HPDE6-E6E7 (cell line): Measurements from ENCODE around the gene C19orf12.
A peak's percentile ranks its signal among the peaks of the same experiment; 100 is the strongest.

ENCODE experiments used
- DNase-seq: peaks from one replicate; pipeline ENCODE4 v3.0.0; 2011; ENCODE audit warnings: missing footprints; ENCODE audit errors: extremely low spot score

C19orf12 gene

DNA sequence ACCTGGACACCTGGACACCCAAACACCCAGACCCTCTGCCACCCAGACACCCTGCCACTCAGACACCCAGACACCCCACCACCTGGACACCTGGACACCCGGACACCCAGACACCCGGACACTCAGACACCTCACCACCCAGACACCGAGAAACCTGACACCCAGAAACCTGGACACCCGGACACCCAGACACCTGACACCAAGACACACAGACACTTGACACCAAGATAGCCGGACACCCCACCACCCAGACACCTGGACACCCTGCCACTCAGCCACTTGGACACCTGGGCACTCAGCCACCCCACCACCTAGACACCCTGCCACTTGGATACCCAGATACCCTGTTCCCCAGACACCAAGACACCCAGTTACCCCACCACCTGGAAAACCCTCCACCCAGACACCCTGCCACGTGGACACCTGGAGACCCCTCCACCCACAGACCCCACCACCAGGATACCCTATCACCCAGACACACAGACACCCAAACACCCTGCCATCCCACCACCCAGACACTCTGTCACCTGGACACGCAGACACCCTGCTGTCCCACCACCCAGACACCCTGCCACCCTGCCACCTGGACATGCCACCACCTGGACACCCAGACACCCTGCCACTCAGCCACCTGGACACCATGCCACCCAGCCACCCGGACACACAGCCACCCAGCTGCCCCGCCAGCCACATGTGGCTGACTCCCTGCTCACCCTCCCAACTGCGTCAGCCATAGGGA lies 17.4 kb downstream of the C19orf12 start:
- DNase-seq = no peak

DNA sequence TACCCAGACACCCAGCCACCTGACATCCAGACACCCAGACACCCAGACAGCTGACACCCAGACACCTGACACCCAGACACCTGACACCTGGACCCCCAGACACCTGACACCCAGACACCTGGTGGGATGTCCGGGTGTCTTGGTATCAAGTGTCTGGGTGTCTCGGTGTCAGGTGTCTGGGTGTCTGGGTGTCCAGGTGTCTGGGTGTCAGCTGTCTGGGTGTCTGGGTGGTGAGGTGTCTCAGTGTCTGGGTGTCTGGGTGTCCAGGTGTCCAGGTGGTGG lies 18.6 kb downstream of the C19orf12 start:
- DNase-seq = no peak

DNA sequence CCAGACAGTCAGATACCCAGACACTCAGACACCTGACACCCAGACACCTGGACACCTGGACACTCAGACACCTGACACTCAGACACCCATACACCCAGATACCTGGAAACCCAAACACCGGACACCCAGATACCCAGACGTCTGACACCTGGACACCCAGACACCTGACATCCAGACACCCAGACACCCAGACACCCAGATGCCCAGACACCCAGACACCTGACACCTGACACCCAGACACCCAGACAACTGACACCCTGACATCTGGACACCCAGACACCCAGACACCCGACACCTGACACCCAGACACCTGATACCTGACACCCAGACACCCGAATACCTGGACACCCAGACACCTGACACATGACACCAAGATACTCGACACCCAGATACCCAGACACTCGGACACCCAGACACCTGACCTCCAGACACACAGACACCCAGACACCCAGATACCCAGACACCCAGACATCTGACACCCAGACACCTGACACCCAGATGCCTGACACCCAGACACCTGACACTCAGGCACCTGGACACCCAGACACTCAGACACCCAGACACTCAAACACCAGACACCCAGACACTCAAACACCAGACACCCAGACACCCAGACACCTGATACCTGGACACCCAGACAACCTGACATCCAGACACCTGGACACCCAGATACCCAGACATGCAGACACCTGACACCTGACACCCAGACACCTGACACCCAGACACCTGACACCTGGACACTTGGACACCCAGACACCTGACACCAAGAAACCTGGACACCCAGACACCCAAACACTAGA lies 19.1 kb downstream of the C19orf12 start:
- no peak for DNase-seq

DNA sequence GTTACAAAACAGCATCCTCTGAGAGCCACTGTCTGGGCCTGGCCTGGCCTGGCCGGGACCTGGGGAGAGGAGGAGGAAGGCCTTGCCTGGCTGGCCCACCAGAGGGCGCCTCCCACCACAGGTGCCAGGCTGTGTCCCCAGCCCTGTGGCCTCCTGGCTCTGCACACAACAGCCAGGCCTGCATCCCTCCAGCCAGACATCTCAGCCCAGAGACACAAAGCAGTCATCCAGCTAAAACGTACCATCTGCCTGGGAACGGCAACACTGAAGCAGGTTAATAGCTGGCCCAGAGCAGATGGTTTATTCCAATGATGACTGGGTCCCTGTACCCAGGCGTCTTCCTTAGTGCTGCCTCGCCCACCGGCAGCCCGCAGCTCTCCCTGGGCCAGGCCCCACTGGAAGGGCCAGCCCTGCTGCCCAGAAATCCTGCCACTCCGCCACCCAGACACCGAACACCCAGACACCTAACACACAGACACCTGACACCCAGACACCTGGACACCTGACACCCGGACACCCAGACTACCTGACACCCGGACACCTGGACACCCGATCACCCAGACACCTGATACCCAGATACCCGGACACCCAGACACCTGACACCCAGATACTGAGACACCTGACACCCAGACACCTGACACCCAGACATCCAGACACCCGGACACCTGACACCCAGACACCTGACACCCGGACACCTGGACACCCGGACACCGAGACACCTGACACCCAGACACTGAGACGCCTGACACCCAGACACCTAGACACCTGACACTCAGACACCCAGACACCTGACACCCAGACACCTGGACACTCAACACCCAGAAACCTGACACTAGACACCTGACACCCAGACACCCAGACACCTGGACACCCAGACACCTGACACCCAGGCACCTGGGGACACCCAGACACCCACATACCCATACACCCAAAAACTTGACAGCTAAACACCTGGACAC lies 20.1 kb downstream of the C19orf12 start:
- no peak for DNase-seq

DNA sequence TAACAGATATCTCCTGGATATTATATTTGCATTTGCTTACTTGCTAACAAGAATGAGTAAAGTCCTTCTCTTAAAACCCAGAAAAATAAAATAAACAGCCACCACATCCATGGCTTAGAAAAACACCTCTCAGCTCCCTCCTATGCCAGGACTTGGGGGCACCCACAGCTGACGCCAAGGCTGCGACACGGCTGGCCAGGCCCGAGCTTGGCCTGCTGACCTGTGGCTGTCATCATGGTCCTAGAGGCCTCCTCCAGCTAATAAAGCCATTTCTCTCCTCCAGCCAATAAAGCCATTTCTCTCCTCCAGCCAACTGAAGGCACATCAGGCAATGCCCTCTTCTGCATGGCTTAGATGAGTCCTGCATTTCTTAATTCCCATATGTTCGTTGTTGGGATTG lies 20.9 kb downstream of the C19orf12 start:
- DNase-seq = no peak

DNA sequence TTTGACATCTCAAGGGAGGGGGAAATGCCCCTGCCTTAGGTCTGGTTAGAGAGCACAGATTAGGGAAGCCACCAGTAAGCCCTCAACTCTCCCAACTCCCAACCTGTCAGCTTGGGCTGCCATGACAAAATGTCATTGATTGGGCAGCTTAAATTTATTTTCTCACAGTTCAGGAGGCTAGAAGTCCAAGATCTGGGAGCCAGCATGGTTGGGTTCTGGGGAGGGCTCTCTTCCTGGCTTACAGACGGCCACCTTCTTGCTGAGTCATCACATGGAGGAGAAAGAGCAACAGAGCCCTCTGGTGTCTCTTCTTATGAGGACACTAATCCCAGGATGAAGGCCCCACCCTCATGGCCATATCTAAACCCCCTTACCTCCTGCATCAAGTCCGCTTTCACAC lies 24.2 kb downstream of the C19orf12 start:
- DNase-seq = peak; percentile 49

DNA sequence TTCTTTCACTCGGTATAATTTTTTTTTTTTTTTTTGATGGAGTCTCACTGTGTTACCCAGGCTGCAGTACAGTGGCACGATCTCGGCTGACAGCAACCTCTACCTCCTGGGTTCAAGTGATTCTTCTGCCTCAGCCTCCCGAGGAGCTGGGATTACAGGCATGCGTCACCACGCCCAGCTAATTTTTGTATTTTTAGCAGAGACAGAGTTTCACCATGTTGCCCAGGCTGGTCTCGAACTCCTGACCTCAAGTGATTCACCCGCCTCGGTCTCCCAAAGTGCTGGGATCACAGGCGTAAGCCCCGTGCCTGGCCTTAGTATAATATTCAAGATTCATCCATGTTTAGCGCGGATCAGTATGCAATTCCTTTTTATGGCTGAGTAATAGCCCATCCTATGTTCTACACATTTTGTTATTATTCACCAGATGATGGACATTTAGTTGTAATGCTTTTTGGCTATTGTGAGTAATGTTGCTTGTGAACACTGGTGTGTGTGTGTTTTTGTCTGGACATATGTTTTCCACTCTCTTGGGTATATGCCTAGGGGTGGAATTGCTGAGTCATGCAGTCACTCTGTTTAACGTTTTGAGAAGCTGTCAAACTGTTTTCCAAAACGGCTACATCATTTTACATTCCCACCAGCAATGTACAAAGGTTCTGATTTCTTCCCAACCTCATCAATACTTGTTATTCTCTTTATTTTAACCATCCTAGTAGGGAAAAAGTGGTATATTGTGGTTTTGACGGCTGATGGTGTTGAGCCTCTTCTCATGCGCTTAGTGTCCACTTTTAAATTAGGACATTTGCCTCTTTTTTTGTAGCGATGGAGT lies 26.9 kb downstream of the C19orf12 start:
- no peak for DNase-seq

DNA sequence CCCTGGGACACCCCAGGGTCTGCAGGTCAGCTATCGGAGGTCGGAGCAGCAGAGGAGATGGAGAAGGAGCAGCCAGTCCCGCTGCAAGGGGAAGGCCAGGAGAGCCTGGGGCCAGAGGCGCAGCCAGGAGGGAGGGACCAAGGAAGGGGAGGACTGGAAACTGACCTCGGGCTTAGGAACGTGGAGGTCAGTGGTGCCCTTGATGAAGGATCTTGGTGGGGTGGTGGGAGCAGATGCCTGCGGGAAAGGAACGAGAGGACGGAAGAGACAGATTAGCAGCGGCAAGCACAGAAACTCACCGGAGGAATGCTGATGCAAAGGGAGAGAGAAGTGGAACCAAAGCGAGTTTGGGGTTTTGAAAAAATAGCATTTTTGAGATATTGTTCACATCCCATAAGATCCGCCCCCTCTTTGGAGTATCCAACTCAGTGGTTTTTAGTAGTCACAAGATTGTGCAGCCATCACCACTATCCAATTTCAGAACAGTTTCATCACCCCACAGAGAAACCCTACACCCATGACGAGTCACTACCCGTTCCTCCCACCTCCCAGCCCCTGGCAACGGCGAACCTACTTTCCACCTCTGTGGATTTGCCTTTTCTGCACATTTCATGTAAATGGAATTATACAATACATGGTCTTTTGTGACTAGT lies 27.7 kb downstream of the C19orf12 start:
- DNase-seq = no peak

DNA sequence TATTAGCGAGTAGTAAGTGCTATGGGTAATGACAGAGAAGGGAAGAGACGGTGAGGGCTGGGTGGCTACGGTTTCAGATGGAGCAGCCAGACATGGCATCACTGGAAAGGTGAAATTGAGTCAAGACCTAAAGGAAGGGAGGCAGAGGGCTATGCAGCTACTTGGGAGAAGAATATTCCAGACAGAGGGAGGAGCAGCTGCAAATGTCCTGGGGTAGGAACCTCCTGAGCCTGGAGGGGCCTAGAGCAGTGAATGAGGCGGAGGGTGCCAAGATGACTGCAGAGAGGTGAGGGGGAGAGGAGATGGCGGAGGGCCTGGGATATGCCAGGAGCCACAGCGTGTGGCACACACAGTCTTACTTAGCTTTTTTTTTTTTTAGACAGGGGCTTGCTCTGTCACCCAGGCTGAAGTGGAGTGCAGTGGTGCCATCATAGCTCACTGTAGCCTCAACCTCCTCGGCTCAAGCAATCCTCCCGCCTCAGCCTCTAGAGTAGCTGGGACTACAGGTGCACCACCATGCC lies 28.7 kb downstream of the C19orf12 start:
- no peak for DNase-seq

DNA sequence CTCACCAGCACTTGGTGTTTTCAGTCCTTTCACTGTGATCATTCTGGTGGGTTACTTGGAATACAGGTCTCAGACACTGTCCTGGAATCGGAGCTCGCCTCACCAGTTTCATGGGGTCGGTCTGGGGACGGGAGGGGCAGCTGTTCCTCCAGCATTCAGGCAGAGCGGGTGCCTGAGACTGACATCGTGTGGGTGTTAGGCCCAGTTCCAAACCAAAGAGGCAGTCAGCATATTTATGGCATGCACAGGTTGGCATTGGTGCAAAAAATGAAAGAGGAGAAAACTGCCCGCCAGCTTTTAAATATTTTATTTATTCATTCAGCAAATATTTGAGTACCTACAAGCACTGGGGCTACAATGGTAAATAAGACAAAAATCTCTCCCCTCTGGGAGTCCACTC lies 29.7 kb downstream of the C19orf12 start:
- no peak for DNase-seq

DNA sequence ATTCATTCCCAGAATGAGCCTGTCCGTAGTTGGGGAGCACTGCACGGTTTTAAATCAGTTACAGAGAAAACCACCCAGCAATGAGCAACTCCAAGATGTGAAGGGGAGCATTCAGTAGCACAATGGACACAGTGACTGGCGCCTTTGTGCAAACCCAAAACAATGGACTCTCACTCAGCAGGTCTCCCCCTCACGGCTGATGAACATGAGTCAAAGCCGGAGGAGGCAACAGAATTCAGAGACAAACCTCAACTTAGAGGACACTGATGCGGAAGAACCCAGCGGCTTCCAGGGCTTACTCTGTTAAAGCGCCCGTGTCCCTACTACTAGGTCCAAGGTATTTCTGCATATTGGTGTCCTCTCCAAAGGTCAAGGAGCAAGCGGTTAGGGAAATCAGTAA lies 32.1 kb downstream of the C19orf12 start:
- DNase-seq = no peak

DNA sequence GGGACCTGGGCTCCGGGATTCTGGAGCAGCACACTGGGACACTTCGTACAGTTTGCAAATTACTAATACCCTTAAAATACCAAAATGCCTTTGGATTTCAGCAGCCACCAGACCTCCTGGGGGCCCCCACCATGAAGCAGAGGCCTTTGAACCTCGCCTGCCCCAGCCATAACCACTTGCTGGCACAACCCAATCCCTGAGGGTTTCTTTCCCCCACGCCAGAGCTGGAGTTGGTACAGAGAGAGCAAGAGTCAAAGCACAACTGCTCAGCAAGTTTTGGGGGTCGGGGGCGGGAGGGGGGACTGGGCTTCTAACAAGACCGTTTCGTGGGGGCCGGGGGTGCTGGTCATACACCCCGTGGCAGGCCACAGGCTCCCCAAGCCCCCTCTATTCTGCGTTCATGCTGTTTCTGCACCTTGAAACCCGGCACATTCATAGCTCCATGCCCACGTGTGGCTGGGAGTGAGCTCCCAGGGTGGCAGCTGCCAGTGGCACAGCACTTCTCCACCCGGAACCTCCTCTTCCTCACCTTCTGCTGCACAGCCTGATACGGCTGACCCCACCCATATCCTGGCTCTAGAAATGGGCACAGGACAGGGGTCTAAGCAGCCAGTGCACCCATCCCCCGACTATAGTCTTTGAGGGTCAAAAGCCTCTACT lies 32.7 kb downstream of the C19orf12 start:
- DNase-seq = no peak

DNA sequence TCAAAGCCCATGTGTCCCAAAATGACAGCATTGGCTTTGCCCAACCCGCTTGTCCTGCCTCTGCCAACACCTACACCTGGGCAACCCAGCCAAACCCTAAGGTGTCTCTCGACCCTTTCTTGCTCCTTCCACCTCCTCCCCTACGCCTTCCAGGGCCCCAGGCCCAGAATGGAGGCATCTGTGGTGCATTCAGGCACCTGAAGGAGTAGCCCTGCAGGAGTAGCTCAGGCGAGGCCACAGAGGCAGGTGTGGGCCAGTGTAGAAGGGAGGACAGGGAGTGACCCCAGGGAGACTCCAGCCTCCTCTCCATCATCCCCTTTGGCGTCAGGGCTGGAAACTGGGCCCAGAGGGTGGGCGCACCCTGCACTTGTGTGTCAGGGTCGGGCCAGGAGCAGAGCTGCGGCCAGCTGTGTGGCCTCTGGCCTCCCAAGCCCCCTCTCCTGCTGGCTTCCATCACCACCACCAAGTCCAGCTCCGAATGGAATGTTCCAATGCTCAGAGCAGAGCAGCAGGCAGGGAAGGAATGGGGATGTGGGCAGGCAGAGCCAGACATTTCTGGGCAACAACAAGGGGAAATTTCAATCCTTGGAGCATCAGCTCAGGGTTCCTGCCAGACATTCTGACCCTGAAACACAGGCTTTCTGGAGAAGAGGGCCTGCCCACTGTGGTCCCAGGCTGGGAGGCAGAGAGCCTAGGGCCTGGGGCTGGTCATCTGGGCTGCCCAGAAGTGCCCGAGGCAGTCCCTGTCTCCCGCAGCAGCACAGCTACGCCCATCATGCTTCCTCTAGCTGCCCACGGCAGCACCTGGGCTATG lies 33.4 kb downstream of the C19orf12 start:
- no peak for DNase-seq

DNA sequence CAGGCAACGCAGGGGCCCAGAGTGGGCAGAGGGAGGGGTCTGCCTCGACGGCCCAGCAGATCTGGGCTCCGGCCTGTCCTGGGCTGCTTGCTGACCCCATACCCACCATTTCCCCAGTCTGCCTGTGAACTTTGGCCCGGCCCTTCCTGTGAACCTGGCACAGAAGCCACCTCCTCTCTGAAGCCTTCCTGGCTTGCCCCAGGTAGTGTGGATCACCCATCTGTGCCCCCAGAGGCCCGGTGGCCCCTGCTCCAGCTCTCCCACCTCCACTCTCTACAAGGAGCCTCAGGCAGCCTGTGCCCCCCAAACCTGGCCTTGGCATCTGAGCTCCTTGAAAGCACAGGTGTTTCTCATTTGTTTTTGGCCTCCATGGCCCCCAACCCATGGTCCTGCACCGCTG lies 34.1 kb downstream of the C19orf12 start:
- no peak for DNase-seq

DNA sequence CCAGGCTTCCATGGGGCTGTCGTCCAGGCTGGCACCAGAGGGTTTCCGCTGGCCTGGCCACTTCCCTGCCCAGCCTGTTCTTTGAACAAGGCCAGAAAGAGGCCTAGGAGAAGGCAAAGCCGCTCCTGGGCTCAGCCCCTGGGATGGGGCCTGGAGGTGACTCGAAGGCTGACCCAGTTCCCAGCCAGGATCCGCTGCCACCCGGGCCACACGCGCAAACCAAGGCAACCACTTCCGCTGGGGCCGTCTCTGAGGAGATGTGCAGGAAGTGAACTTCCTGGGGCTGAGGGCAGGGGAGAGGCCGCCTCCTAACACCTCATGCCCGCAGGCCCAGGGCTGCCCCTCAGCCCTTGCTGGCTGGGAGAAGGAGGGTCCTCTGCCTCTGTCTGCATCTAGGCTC lies 34.6 kb downstream of the C19orf12 start:
- no peak for DNase-seq

DNA sequence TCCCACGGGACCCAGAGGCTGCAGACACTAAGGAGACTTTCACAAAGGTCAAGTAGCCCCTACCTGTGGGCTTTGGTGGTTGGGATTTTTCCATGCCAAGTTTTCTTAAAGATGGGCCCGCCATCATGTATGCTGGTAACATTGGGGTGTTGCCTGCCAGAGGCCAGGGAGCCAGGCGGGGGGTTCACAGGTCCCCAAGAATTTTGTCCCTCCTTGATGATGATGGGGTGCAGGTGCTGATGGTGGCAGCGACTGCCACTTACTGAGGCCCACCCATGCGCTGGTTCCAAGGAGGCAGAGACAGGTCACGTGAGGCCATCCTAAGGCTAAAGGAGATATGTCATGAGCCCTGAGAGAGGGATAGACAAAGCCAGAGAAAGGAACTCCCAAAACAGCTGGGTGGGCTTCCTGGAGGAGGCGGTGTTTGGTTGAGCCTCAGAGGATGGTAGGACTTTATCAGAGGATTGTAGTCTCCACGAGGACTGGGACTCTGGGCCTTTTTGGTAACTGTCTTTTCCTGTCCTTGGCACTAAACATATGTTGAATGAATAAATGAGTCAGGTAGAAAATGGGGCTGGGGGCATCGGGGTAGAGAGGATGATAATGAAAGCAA lies 35.4 kb downstream of the C19orf12 start:
- DNase-seq = no peak

DNA sequence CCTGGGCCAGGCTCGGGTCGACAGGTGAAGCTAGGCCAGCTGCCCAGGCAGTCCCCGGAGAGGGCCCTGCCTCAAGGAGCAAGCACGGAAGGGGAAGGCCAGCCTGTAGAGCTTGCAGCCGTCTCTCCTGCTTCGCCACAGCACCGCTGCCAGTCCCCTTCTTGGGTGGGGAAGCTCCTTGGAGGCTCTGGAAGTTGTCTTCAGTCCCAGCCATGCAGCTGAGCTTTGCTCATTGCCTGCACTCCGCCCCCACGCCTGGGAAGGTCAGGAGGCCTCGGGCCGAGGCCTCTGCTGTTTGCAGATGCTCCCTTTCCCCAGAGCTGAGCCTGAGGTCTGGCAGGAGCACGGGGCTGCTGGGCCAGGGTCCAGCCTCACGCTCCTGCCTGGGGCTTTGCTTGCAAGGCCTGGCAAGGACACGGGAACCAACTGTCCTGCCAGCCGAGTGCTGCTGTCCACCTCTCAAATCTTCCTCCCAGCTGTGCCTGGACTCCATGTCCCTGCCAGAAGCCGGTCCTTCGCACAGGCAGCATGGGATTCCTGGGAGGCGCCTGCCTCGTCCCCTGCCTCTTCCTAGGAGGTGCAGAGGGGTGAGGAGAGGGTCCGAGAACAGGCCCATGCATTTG lies 36.5 kb downstream of the C19orf12 start:
- DNase-seq = no peak

DNA sequence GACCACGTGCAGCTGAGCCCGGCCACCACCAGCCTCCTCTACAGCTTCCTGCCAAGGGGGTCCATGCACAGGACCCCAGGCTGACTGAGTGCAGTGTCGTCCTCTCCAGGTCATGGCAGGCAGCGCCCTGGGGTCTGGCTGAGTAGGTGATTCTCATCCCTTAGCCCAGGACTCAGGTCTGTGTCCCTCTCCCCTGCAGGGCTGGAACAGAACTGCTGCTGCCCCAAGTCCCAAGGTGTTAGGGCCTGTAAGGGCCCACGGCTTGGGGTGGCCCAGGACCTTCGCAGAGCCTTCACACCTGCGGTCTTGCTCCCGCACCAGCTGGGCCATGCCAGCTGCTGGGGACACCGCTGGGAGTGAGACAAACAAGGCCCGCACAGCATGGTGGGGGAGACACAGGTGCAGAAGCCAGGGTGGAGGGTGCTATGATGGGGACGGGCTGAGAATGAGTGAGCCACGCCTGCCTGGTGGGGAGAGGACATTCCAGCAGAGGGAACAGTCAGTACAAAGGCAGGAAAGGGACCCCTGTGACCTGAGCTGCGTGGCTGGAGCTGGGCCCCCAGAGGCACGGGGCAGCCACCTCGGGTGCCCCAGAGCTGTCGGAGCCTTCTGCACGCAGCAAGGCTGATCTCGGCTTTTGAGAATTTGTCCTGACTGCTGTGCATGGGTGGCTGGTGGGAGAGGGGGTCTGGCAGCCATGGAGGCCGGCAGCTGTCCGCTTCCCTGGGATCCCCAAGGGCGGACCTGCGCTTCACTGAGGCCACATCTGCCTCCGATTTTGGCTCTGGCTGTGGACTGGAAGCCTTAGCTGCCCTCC lies 37.9 kb downstream of the C19orf12 start:
- DNase-seq = no peak
